H1 (cell line): Measurements from ENCODE around the gene POLR3F.

ENCODE experiments used
- CEBPB ChIP-seq: IDR thresholded peaks from 2 replicates; pipeline ENCODE4 v1.6.1; 2012; ENCODE audit warnings: low read depth, low read length
- CHD1 ChIP-seq: IDR thresholded peaks from 2 replicates; pipeline ENCODE4 v1.6.1; 2012; ENCODE audit warnings: low read depth, low read length, improper control_type of control experiment
- CREB1 ChIP-seq: IDR thresholded peaks from 2 replicates; pipeline ENCODE4 v1.6.1; 2012; ENCODE audit warnings: inconsistent platforms
- CTCF ChIP-seq, 3 experiments: IDR thresholded peaks; 1 replicate in 2 of 3; 2 replicates in 1 of 3; pipeline versions ENCODE4 v1.5.1 to v1.6.1; 2011; ENCODE audit warnings: low read length in 3 of 3, mild to moderate bottlenecking in 3 of 3, inconsistent platforms in 2 of 3, low read depth in 1 of 3, moderate library complexity in 1 of 3; ENCODE audit not compliant: insufficient read depth in 1 of 3; ENCODE audit errors: control extremely low read depth in 1 of 3
- EP300 ChIP-seq, 2 experiments: IDR thresholded peaks; 1 replicate in 1 of 2; 2 replicates in 1 of 2; pipeline ENCODE4 v1.6.1; 2011 to 2012; ENCODE audit warnings: low read depth in 2 of 2, low read length in 2 of 2, mild to moderate bottlenecking in 2 of 2, borderline replicate concordance in 1 of 2, inconsistent platforms in 1 of 2, moderate library complexity in 1 of 2
- EZH2 ChIP-seq: fragments of 200-600 bp; sonication (generic); IDR thresholded peaks from 2 replicates; pipeline ENCODE4 v1.7.1; 2012; ENCODE audit warnings: low read depth, mild to moderate bottlenecking, moderate library complexity, low read length, inconsistent platforms; ENCODE audit not compliant: severe bottlenecking
- JUND ChIP-seq: IDR thresholded peaks from 2 replicates; pipeline ENCODE4 v1.6.1; 2011; ENCODE audit warnings: mild to moderate bottlenecking, improper control_type of control experiment, low read length
- POLR2A ChIP-seq, 2 experiments: IDR thresholded peaks; 1 replicate in 1 of 2; 2 replicates in 1 of 2; pipeline ENCODE4 v1.6.1; 2011; ENCODE audit warnings: low read depth in 2 of 2, low read length in 2 of 2, mild to moderate bottlenecking in 2 of 2; ENCODE audit errors: control extremely low read depth in 1 of 2
- POU5F1 ChIP-seq: IDR thresholded peaks from 2 replicates; pipeline ENCODE4 v1.6.1; 2011; ENCODE audit warnings: low read depth, mild to moderate bottlenecking, low read length, moderate library complexity
- SIX5 ChIP-seq: IDR thresholded peaks from 2 replicates; pipeline ENCODE4 v1.6.1; 2011; ENCODE audit warnings: mild to moderate bottlenecking, low read depth, low read length
- SP1 ChIP-seq: IDR thresholded peaks from 2 replicates; pipeline ENCODE4 v1.6.1; 2011; ENCODE audit warnings: low read depth, low read length
- SP4 ChIP-seq: IDR thresholded peaks from 2 replicates; pipeline ENCODE4 v1.6.1; 2012; ENCODE audit warnings: low read length, inconsistent platforms
- TEAD4 ChIP-seq: IDR thresholded peaks from 2 replicates; pipeline ENCODE4 v1.6.1; 2012; ENCODE audit warnings: low read depth, low read length, inconsistent platforms, mixed read lengths
- USF2 ChIP-seq: IDR thresholded peaks from 2 replicates; pipeline ENCODE4 v1.6.1; 2011; ENCODE audit warnings: low read length, improper control_type of control experiment

GRCh38 chr20:18440403-18440802 is 26.8 kb upstream of the POLR3F start:
- TF ChIP-seq POLR2A (IDR thresholded peaks at IDR 0.05; ENCODE audit: control extremely low read depth in 1 of 2, low read depth in 2 of 2, low read length in 2 of 2) (no peak), CHD1 (no peak), SP1 (no peak), POU5F1 (no peak), EP300 (IDR thresholded peaks at IDR 0.05; ENCODE audit: borderline replicate concordance in 1 of 2, low read depth in 2 of 2, low read length in 2 of 2) (no peak), SIX5 (no peak), CTCF (IDR thresholded peaks at IDR 0.05; ENCODE audit: control extremely low read depth in 1 of 3, insufficient read depth in 1 of 3, low read depth in 1 of 3, low read length in 3 of 3) (no peak), TEAD4 (no peak), CEBPB (no peak), SP4 (no peak), CREB1 (no peak), USF2 (no peak), EZH2 (no peak), JUND (no peak)
